Measurements from ENCODE around the gene TM9SF2. TPM values are rescaled to one million over a fixed set of nuclear protein-coding genes. Genes with fewer than 3 reads are reported as not detected.

TM9SF2 gene
- total and polyA plus RNA-seq, 9 of the 15 experiments (the other 6 are each of a cell fraction or from before 2014, with no cell fraction given): 23.3 to 83.2 (median 55.1) TPM

DNA sequence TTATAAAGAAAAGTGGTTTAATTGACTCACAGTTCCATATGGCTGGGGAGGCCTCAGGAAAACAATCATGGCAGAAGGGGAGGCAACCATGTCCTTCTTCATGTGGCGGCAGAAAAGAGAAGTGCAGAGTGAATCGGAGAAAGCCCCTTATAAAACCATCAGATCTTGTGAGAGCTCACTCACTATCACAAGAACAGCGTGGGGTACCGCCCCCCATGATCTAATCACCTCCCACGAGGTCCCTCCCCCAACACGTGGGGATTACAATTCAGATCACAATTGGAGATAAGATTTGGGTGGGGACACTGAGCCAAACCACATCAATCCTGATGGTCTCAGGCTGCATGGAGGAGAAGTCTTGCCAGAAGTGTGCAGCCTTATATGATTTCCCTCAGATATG lies 26.0 kb downstream of the TM9SF2 start:
- H3K79me2 ChIP-seq (ENCODE audit: control insufficient read depth, insufficient read depth, low read length): peaks cover 2% of the 10 kb centered on the region
- TF ChIP-seq RAD51 (IDR thresholded peaks at IDR 0.05; ENCODE audit: borderline replicate concordance, low read depth): no peak
- TF ChIP-seq, protein P1, sequence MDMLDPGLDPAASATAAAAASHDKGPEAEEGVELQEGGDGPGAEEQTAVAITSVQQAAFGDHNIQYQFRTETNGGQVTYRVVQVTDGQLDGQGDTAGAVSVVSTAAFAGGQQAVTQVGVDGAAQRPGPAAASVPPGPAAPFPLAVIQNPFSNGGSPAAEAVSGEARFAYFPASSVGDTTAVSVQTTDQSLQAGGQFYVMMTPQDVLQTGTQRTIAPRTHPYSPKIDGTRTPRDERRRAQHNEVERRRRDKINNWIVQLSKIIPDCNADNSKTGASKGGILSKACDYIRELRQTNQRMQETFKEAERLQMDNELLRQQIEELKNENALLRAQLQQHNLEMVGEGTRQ (CRISPR knock-in tag; IDR thresholded peaks at IDR 0.05): 0 out of 2 replicates have a peak, but pooled peaks have one; percentile 20
- FAIRE-seq: no peak

DNA sequence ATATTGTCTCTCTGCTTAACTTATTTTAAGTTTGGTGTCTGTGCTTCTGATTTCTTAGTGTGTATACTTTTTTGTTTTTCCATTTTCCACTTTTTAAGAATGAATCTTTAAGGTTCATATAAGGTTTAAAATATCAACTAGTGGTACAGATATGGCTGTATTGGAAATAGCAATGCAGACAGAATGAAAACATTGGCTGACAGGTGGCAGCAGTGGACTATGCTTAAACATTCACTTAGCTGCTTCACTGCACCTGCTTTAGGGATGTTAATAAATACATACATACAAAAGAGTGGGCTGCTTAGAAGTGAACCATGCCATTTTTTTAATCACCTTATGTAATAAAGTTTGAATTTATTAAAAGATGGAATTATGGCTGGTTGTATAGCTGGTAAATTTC lies 27.3 kb downstream of the TM9SF2 start:
- Histone ChIP-seq H3K36me3 (ENCODE audit: control insufficient read depth, insufficient read depth, low read length) (peaks cover 55% of the 10 kb centered on the region; the same call in 2 of the 3 replicates), H3K27me3 (ENCODE audit: control insufficient read depth in 2 of 2, insufficient read depth in 2 of 2, low read length in 2 of 2) (no peaks in the 10 kb centered on the region), H3K27ac (ENCODE audit: extremely low read depth, low read depth, low read length) (no peak overlapping the region), H3K9ac (ENCODE audit: insufficient read depth in 1 of 2, low read depth in 2 of 2, low read length in 2 of 2) (no peak overlapping the region), H3K9me1 (ENCODE audit: control insufficient read depth, insufficient read depth, low read length) (no peaks in the 10 kb centered on the region), H4K20me1 (replicated peaks; ENCODE audit: control insufficient read depth, insufficient read depth, low read length) (no peaks in the 10 kb centered on the region), H3K4me2 (ENCODE audit: insufficient read depth, low read length) (no peak overlapping the region), H2AFZ (ENCODE audit: low read depth, low read length) (no peak overlapping the region), H3K79me2 (ENCODE audit: control insufficient read depth, insufficient read depth, low read length) (peaks cover 2% of the 10 kb centered on the region; the same call in 2 of the 3 replicates), H3K4me3 (no peak overlapping the region), H3K9me3 (replicated peaks; ENCODE audit: control insufficient read depth, insufficient read depth, low read depth, low read length) (no peaks in the 10 kb centered on the region), H3K4me1 (replicated peaks in 1 of 2; ENCODE audit: control insufficient read depth in 2 of 2, insufficient read depth in 2 of 2, low read length in 2 of 2) (peaks cover 0 to 8% of the 10 kb centered on the region in 2 experiments; a peak in 3 of 5 replicates)
- FAIRE-seq (no peak), DNase-seq (ENCODE audit: extremely low read depth in 1 of 4, low spot score in 3 of 4) (no peak), ATAC-seq (no peak)
- POLR2A ChIA-PET: no interaction called here
- CTCF ChIA-PET (ENCODE audit: low intra/inter-chr PET ratio): no interaction called here
- TF ChIP-seq, protein P2, sequence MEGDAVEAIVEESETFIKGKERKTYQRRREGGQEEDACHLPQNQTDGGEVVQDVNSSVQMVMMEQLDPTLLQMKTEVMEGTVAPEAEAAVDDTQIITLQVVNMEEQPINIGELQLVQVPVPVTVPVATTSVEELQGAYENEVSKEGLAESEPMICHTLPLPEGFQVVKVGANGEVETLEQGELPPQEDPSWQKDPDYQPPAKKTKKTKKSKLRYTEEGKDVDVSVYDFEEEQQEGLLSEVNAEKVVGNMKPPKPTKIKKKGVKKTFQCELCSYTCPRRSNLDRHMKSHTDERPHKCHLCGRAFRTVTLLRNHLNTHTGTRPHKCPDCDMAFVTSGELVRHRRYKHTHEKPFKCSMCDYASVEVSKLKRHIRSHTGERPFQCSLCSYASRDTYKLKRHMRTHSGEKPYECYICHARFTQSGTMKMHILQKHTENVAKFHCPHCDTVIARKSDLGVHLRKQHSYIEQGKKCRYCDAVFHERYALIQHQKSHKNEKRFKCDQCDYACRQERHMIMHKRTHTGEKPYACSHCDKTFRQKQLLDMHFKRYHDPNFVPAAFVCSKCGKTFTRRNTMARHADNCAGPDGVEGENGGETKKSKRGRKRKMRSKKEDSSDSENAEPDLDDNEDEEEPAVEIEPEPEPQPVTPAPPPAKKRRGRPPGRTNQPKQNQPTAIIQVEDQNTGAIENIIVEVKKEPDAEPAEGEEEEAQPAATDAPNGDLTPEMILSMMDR (IDR thresholded peaks at IDR 0.05 in 2 of 3, conservative IDR thresholded peaks at IDR 0.05 in 1 of 3; ENCODE audit: insufficient read depth in 2 of 3, low read depth in 1 of 3, low read length in 3 of 3): peak in 1 of 3 experiments; percentile 20; a peak in 2 of 6 replicates
- TF ChIP-seq SOX6 (IDR thresholded peaks at IDR 0.05): no peak
- no peak for TF ChIP-seq TAF15 (IDR thresholded peaks at IDR 0.05; ENCODE audit: low read depth, low read length)
- no peak for TF ChIP-seq CHD4 (IDR thresholded peaks at IDR 0.05; ENCODE audit: insufficient read depth, insufficient replicate concordance, low read depth, low read length, poor library complexity, severe bottlenecking)
- no peak for TF ChIP-seq POLR3G (IDR thresholded peaks at IDR 0.05; ENCODE audit: extremely low read depth, insufficient read length, insufficient replicate concordance)
- intact Hi-C loops (cut with micrococcal nuclease): loop anchor here (5.0 kb wide), 1 partner anchor 84 kb away; no protein-coding TSS in a partner anchor
- no TSS peak for BruUV-seq (replicated peaks)
- in situ Hi-C loops (cut with MboI): no loop called here

More for the DNA sequence above, 26.0 kb downstream of the TM9SF2 start:
- BruUV-seq (replicated peaks): no TSS peak
- DNase-seq (ENCODE audit: extremely low read depth in 1 of 4, low spot score in 3 of 4): no peak
- 63% methylated on average over 5 of the region's 6 CpGs for WGBS (ENCODE audit: insufficient coverage, low coverage, missing lambda C conversion rate)
- no peaks in the 10 kb centered on the region for H4K20me1 ChIP-seq (replicated peaks; ENCODE audit: control insufficient read depth, insufficient read depth, low read length)
- no peak overlapping the region for H3K4me3 ChIP-seq
- H2AFZ ChIP-seq (ENCODE audit: low read depth, low read length): no peak overlapping the region
- H3K4me2 ChIP-seq (ENCODE audit: insufficient read depth, low read length): no peak overlapping the region
- no peaks in the 10 kb centered on the region for H3K9me1 ChIP-seq (ENCODE audit: control insufficient read depth, insufficient read depth, low read length)
- peaks cover 0 to 8% of the 10 kb centered on the region in 2 experiments; a peak in 3 of 5 replicates for H3K4me1 ChIP-seq (replicated peaks in 1 of 2; ENCODE audit: control insufficient read depth in 2 of 2, insufficient read depth in 2 of 2, low read length in 2 of 2)
- ATAC-seq: no peak
- no peak overlapping the region for H3K9ac ChIP-seq (ENCODE audit: insufficient read depth in 1 of 2, low read depth in 2 of 2, low read length in 2 of 2)
- intact Hi-C loops (cut with micrococcal nuclease): loop anchor here (5.0 kb wide), 1 partner anchor 85 kb away; no protein-coding TSS in a partner anchor
- peaks cover 62% of the 10 kb centered on the region; the same call in 2 of the 3 replicates for H3K36me3 ChIP-seq (ENCODE audit: control insufficient read depth, insufficient read depth, low read length)
- POLR2A ChIA-PET: interaction anchor here (1.0 kb wide), 1 partner anchor 14 kb away, joined by 3 read pairs; no protein-coding TSS in a partner anchor
- H3K9me3 ChIP-seq (replicated peaks; ENCODE audit: control insufficient read depth, insufficient read depth, low read depth, low read length): no peaks in the 10 kb centered on the region
- no peaks in the 10 kb centered on the region for H3K27me3 ChIP-seq (ENCODE audit: control insufficient read depth in 2 of 2, insufficient read depth in 2 of 2, low read length in 2 of 2)
- CTCF ChIA-PET (ENCODE audit: low intra/inter-chr PET ratio): no interaction called here
- in situ Hi-C loops (cut with MboI): no loop called here
- H3K27ac ChIP-seq (ENCODE audit: extremely low read depth, low read depth, low read length): no peak overlapping the region
